Trophoblast cell (in vitro differentiated cells and primary cell): Measurements from ENCODE around the gene ANGPTL5.
A peak's percentile ranks its signal among the peaks of the same experiment; 100 is the strongest.

ENCODE experiments used
- DNase-seq, 2 donors: peaks; one replicate each; pipeline ENCODE4 v3.0.0-alpha.2; 2016
- H2AFZ ChIP-seq: 2 replicates; pipeline ENCODE4 v1.6.1; 2013; ENCODE audit warnings: low read length, moderate library complexity, mild to moderate bottlenecking; ENCODE audit not compliant: insufficient read depth, poor library complexity
- H2AK5ac ChIP-seq: 2 replicates; pipeline ENCODE4 v1.6.1; 2013; ENCODE audit warnings: mild to moderate bottlenecking, low read length
- H2BK120ac ChIP-seq: 2 replicates; pipeline ENCODE4 v1.6.1; 2013; ENCODE audit warnings: low read length, mild to moderate bottlenecking, moderate library complexity; ENCODE audit not compliant: insufficient read depth, poor library complexity
- H2BK12ac ChIP-seq: 2 replicates; pipeline ENCODE4 v1.6.1; 2013; ENCODE audit warnings: mild to moderate bottlenecking, low read length, moderate library complexity
- H2BK5ac ChIP-seq: 2 replicates; pipeline ENCODE4 v1.6.1; 2013; ENCODE audit warnings: low read length, low read depth, moderate library complexity, mild to moderate bottlenecking; ENCODE audit not compliant: poor library complexity
- H3K14ac ChIP-seq: 2 replicates; pipeline ENCODE4 v1.6.1; 2013; ENCODE audit warnings: mild to moderate bottlenecking, low read length
- H3K18ac ChIP-seq: 2 replicates; pipeline ENCODE4 v1.6.1; 2013; ENCODE audit warnings: mild to moderate bottlenecking, low read length
- H3K23ac ChIP-seq: 2 replicates; pipeline ENCODE4 v1.6.1; 2013; ENCODE audit warnings: low read length
- H3K27ac ChIP-seq: 2 replicates; pipeline ENCODE4 v1.5.1; 2013; ENCODE audit warnings: low read depth, mild to moderate bottlenecking, inconsistent platforms, low read length, moderate library complexity
- H3K27me3 ChIP-seq: 2 replicates; pipeline ENCODE4 v1.6.1; 2013; ENCODE audit warnings: inconsistent platforms, mild to moderate bottlenecking, low read length, moderate library complexity; ENCODE audit not compliant: insufficient read depth
- H3K36me3 ChIP-seq, 2 experiments: 1 replicate in 1 of 2; 2 replicates in 1 of 2; pipeline ENCODE4 v1.6.1; 2013; ENCODE audit warnings: low read length in 2 of 2, mild to moderate bottlenecking in 2 of 2, moderate library complexity in 1 of 2; ENCODE audit not compliant: insufficient read depth in 2 of 2, control insufficient read depth in 1 of 2
- H3K4ac ChIP-seq: 2 replicates; pipeline ENCODE4 v1.6.1; 2013; ENCODE audit warnings: low read depth, mild to moderate bottlenecking, low read length, moderate library complexity
- H3K4me1 ChIP-seq, 2 experiments: 1 replicate in 1 of 2; 2 replicates in 1 of 2; pipeline ENCODE4 v1.6.1; 2013; ENCODE audit warnings: low read length in 2 of 2, mild to moderate bottlenecking in 2 of 2, moderate library complexity in 1 of 2; ENCODE audit not compliant: insufficient read depth in 2 of 2, control insufficient read depth in 1 of 2
- H3K4me2 ChIP-seq: 2 replicates; pipeline ENCODE4 v1.6.1; 2013; ENCODE audit warnings: inconsistent platforms, mild to moderate bottlenecking, low read length, moderate library complexity
- H3K4me3 ChIP-seq: 2 replicates; pipeline ENCODE4 v1.5.1; 2013; ENCODE audit warnings: mild to moderate bottlenecking, low read depth, low read length, inconsistent platforms
- H3K79me1 ChIP-seq: one replicate; pipeline ENCODE4 v1.6.1; 2013; ENCODE audit warnings: low read length
- H3K79me2 ChIP-seq: 2 replicates; pipeline ENCODE4 v1.6.1; 2013; ENCODE audit warnings: low read length, mild to moderate bottlenecking; ENCODE audit not compliant: control insufficient read depth, insufficient read depth, poor library complexity
- H3K9ac ChIP-seq: 2 replicates; pipeline ENCODE4 v1.6.1; 2013; ENCODE audit warnings: mild to moderate bottlenecking, low read length
- H3K9me3 ChIP-seq: 2 replicates; pipeline ENCODE4 v1.6.1; 2013; ENCODE audit warnings: low read depth, mild to moderate bottlenecking, control low read depth, inconsistent platforms, low read length; ENCODE audit not compliant: insufficient read depth
- H4K12ac ChIP-seq: 2 replicates; pipeline ENCODE4 v1.6.1; 2013; ENCODE audit warnings: low read depth, mild to moderate bottlenecking, low read length, moderate library complexity
- H4K8ac ChIP-seq: 2 replicates; pipeline ENCODE4 v1.6.1; 2013; ENCODE audit warnings: low read depth, mild to moderate bottlenecking, low read length, moderate library complexity
- H4K91ac ChIP-seq: one replicate; pipeline ENCODE4 v1.6.1; 2013; ENCODE audit warnings: low read depth, mild to moderate bottlenecking, low read length, moderate library complexity
- WGBS: extraction: QIAGEN DNeasy Blood & Tissue Kit; methylation state at CpG from one replicate; pipeline ENCODE4 v1.1.7; 2013; ENCODE audit warnings: missing lambda C conversion rate; ENCODE audit not compliant: insufficient read length, insufficient coverage; ENCODE audit errors: extremely low coverage; 5-methylcytosine and 5-hydroxymethylcytosine counted together

ANGPTL5 gene

DNA sequence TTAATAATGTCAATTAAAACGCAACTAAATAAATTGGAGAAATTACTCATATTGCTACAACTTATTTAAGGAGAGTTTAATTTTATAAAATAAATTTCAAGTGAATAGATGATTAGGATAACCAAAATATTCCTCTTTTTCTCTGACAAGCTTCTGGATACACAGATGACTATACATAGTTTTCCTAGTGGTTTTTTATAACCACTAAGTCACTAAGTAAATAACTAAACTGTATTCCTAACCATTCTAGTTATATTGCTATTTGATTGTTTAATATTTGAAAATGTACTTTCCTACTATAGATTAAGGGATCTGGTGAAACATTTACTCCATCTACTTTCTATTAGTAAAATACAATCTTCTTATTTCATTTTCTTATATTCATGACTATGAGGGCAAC is 4.7 kb upstream of the ANGPTL5 start:
- no peak overlapping the region for H2AFZ ChIP-seq
- H3K14ac ChIP-seq, result no peak overlapping the region
- H2AK5ac ChIP-seq, result no peak overlapping the region
- H3K9me3 ChIP-seq, result no peaks in the 10 kb centered on the region
- H3K4me1 ChIP-seq, result no peaks in the 10 kb centered on the region
- H3K79me1 ChIP-seq, result no peaks in the 10 kb centered on the region
- no peak overlapping the region for H3K27ac ChIP-seq
- no peak overlapping the region for H3K4me2 ChIP-seq
- H4K91ac ChIP-seq, result no peak overlapping the region
- no peak overlapping the region for H2BK12ac ChIP-seq
- H3K36me3 ChIP-seq, result no peaks in the 10 kb centered on the region
- no peak overlapping the region for H3K4me3 ChIP-seq
- no peaks in the 10 kb centered on the region for H3K27me3 ChIP-seq
- no CpG with 5 or more reads among the region's 1 CpG for WGBS
- no peak overlapping the region for H2BK120ac ChIP-seq
- no peak overlapping the region for H3K9ac ChIP-seq
- no peak overlapping the region for H4K8ac ChIP-seq
- H4K12ac ChIP-seq, result no peak overlapping the region
- H3K23ac ChIP-seq, result no peak overlapping the region
- H3K79me2 ChIP-seq, result no peaks in the 10 kb centered on the region
- H3K18ac ChIP-seq, result no peak overlapping the region
- H3K4ac ChIP-seq, result no peak overlapping the region
- no peak for DNase-seq
- H2BK5ac ChIP-seq, result no peak overlapping the region

DNA sequence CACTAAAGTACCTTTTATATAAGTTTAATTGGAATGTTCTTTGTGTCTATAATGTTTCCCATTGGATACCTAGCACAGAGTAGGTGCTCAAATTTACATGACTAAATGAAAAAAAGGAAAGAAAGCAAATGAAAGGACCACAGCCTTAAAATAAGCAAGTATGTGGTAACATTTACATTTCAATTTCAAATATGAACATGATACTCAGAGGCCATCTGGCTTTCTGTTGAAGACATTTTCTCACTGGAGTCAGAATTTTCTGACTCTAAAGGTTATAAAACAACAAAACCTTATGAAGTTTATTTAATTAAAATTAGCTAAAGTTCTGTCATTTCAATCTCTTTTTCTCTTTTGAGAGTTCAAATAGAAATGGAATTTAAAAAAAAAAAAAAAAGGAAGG is 904 bp upstream of the ANGPTL5 start:
- Histone ChIP-seq H4K8ac (no peak overlapping the region), H3K36me3 (no peaks in the 10 kb centered on the region), H2BK12ac (no peak overlapping the region), H3K18ac (no peak overlapping the region), H3K4me1 (no peaks in the 10 kb centered on the region), H3K79me1 (peaks cover 2% of the 10 kb centered on the region), H3K9me3 (no peaks in the 10 kb centered on the region), H3K4me3 (no peak overlapping the region), H2BK5ac (no peak overlapping the region), H3K4ac (no peak overlapping the region), H2AFZ (no peak overlapping the region), H3K27me3 (no peaks in the 10 kb centered on the region), H3K4me2 (no peak overlapping the region), H2AK5ac (no peak overlapping the region), H3K9ac (no peak overlapping the region), H3K27ac (no peak overlapping the region), H3K79me2 (no peaks in the 10 kb centered on the region), H3K14ac (no peak overlapping the region), H4K91ac (no peak overlapping the region), H4K12ac (no peak overlapping the region), H2BK120ac (no peak overlapping the region), H3K23ac (no peak overlapping the region)
- DNase-seq, result no peak

DNA sequence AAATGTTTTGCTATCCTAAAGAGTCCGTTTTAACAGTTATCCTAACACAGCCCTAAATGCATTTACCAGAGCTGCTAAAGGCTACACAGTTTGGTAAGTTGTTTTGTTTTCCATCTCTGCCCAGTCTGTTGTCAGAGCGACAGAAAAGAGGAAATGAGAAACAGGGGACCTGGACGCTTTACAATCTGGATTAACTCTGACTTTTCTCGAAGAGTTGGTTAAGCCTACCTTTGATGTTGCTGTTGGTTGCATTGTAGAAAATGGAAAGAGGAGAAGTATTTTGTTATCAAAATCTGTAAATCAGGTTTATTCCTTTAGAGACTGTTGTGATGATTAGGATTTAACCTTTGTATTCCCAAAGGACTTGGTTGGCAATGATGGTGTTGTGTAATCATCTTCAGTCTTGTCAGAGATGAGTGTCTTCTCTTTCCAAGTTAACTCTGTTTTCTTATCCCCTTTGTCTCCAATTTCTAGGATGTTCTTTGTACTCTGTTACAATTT is 481 bp downstream of the ANGPTL5 start:
- H3K4me2 ChIP-seq, result no peak overlapping the region
- no peaks in the 10 kb centered on the region for H3K9me3 ChIP-seq

DNA sequence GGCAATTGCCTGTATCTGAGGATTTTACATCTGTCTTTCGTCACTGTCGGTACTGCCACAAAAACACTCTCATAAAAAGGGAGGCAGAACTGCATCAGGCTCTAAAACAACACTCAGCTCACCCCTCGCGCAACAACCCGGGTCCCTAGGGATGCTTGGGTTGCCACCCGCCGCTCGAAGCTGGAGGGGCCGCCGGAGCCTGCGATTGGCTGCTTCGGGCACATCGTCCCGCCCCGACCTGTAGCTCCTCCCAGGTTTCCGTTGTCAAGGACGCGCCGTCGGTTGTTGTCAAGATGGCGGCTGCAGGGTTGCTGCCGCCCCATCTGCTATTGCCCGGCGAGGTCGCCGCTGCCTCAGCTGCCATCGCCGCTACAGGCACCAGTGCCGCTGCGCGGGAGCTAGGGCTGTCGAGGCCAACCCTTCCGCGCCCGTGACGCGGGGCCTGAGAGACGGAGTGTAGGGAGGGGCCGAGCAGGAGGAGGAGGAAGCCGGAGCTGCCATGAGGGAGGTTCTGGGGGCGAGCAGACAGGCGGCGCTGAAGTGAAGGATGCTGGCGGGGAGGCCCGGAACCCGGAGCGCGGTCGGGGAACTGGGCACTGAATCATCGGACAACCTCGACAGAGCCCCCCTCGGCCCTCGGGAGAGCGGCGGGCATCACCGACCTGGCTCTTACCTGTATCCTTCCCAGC is 1.4 kb downstream of the ANGPTL5 start, which contains the start of gene CEP126:
Gene CEP126 (plus strand): TSS at position 273 of the 689 bp plus-strand sequence. CDS start 275 bp downstream, at position 548.
- Histone ChIP-seq H3K4me2 (peak within 1 kb of the TSS; percentile 89), H2BK12ac (no peak within 1 kb of the TSS), H3K9me3 (no peaks in the 10 kb centered on the region), H4K91ac (no peak within 1 kb of the TSS), H3K9ac (no peak within 1 kb of the TSS), H4K12ac (no peak within 1 kb of the TSS), H3K23ac (no peak within 1 kb of the TSS), H2BK5ac (peak within 1 kb of the TSS; percentile 15), H3K27me3 (no peaks in the 10 kb centered on the region), H3K18ac (no peak within 1 kb of the TSS), H3K4me1 (no peaks in the 10 kb centered on the region), H3K79me1 (peaks cover 2% of the 10 kb centered on the region), H2AK5ac (no peak within 1 kb of the TSS), H4K8ac (peak within 1 kb of the TSS; percentile 8), H3K27ac (peak within 1 kb of the TSS; percentile 15), H3K14ac (no peak within 1 kb of the TSS), H2BK120ac (no peak within 1 kb of the TSS), H3K79me2 (no peaks in the 10 kb centered on the region), H3K4me3 (peak within 1 kb of the TSS; percentile 88), H2AFZ (peak within 1 kb of the TSS; percentile 96), H3K4ac (no peak within 1 kb of the TSS), H3K36me3 (no peaks in the 10 kb centered on the region)
- peak; percentile 92 to 93 for DNase-seq
- WGBS, result no CpG with 5 or more reads among the region's 56 CpGs

More for the DNA sequence above, 481 bp downstream of the ANGPTL5 start:
- Histone ChIP-seq H3K18ac (no peak overlapping the region), H2AFZ (no peak overlapping the region), H3K27ac (no peak overlapping the region), H3K23ac (no peak overlapping the region), H3K4ac (no peak overlapping the region), H3K9ac (no peak overlapping the region), H3K36me3 (no peaks in the 10 kb centered on the region), H3K27me3 (no peaks in the 10 kb centered on the region), H2BK5ac (no peak overlapping the region), H3K4me1 (no peaks in the 10 kb centered on the region), H2BK120ac (no peak overlapping the region), H4K91ac (no peak overlapping the region), H3K14ac (no peak overlapping the region), H2AK5ac (no peak overlapping the region), H3K4me3 (no peak overlapping the region), H3K79me2 (no peaks in the 10 kb centered on the region), H4K8ac (no peak overlapping the region), H2BK12ac (no peak overlapping the region), H4K12ac (no peak overlapping the region), H3K79me1 (peaks cover 2% of the 10 kb centered on the region)
- WGBS, result no CpG with 5 or more reads among the region's 4 CpGs
- DNase-seq, result peak in 1 of 2 donors; percentile 16
